Adrenal gland (tissue), 5 donors: Measurements from ENCODE around the gene MEX3A.

Experiments used
- CTCF ChIP-seq, 6 experiments: fragments of 450-650 bp in 4 of 6; fragments of 200-600 bp in 2 of 6; sonication (generic) in 1 of 6; IDR thresholded peaks; 1 replicate in 5 of 6; 2 replicates in 1 of 6; pipeline versions ENCODE4 v1.5.1 to v1.8.0; 2016 to 2021; ENCODE audit warnings: antibody characterized with exemption in 6 of 6, mild to moderate bottlenecking in 2 of 6, moderate library complexity in 1 of 6
- POLR2A ChIP-seq, 2 donors: fragments of 450-650 bp; IDR thresholded peaks; one replicate each; pipeline ENCODE4 v1.6.1; 2017; ENCODE audit warnings: antibody characterized with exemption in 2 of 2, mild to moderate bottlenecking in 2 of 2, moderate library complexity in 1 of 2
- donor health status: DM: no; HTN: no; CAD: no.

GRCh38 chr1:156081180-156081916 is 917 bp downstream of the MEX3A start:
- TF ChIP-seq CTCF (IDR thresholded peaks at IDR 0.05), result no peak
- no peak for TF ChIP-seq POLR2A (IDR thresholded peaks at IDR 0.05)
